Peyer's patch (tissue), 4 donors: ENCODE data around the gene TAS1R3.

Experiments used
- CTCF ChIP-seq, 6 experiments: fragments of 450-650 bp in 4 of 6; fragments of 200-600 bp in 2 of 6; sonication (generic) in 1 of 6; IDR thresholded peaks; one replicate each; pipeline ENCODE4 v1.5.1; 2017 to 2019; ENCODE audit warnings: antibody characterized with exemption in 6 of 6, mild to moderate bottlenecking in 3 of 6, moderate library complexity in 1 of 6
- POLR2A ChIP-seq, 2 donors: fragments of 450-650 bp; IDR thresholded peaks; one replicate each; pipeline ENCODE4 v1.5.1; 2017; ENCODE audit warnings: antibody characterized with exemption in 2 of 2, mild to moderate bottlenecking in 2 of 2, moderate library complexity in 2 of 2

- peak; percentile 81 to 96 (median 86) for TF ChIP-seq CTCF (IDR thresholded peaks at IDR 0.05)
- no peak for TF ChIP-seq POLR2A (IDR thresholded peaks at IDR 0.05)
These were observed 40.9 kb downstream of the TAS1R3 start for GRCh38 chr1:1371746-1372711.
